ENCODE results near the gene MYLIP. TPM values are rescaled to one million over a fixed set of nuclear protein-coding genes. Genes with fewer than 3 reads are reported as not detected.

MYLIP gene
- total RNA-seq, 1 donor from 2014 or later, result 81.2 TPM

DNA sequence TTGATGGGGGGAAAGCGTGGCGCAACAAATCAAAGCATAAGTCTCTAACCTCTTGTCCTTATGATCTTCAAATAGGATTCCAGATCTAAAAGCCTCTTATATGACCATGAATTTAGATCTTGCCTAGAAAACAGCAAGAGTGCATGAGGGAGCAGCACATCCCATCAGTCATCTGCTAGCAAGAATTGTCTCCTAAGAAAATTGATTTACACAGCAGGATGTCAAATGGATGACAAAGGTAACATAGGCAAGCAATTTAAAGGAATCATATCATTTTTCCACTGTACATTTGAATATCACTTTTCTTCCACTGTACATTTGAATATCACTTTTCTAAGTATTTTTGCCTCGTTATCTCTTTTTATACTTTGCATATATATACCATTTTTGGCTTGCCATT is 7.5 kb upstream of the MYLIP start:
- H3K4me3 Mint-ChIP-seq (ENCODE audit: low read depth), result no peak overlapping the region
- DNase-seq (ENCODE audit: low spot score), result no peak
- no peak overlapping the region for H3K27ac Mint-ChIP-seq
- peaks cover 12% of the 10 kb centered on the region for H3K4me1 Mint-ChIP-seq (ENCODE audit: low read depth)
- H3K27me3 Mint-ChIP-seq (ENCODE audit: low read depth), result peaks cover 17% of the 10 kb centered on the region
- intact Hi-C loops (cut with micrococcal nuclease), result no loop called here
- H3K36me3 Mint-ChIP-seq (ENCODE audit: low read depth), result no peaks in the 10 kb centered on the region
- H3K9me3 Mint-ChIP-seq, result no peaks in the 10 kb centered on the region

- Mint-ChIP-seq H3K36me3 (ENCODE audit: low read depth) (no peaks in the 10 kb centered on the region), H3K27me3 (ENCODE audit: low read depth) (peaks cover 22% of the 10 kb centered on the region), H3K4me1 (ENCODE audit: low read depth) (peaks cover 12% of the 10 kb centered on the region), H3K27ac (no peak overlapping the region), H3K4me3 (ENCODE audit: low read depth) (no peak overlapping the region), H3K9me3 (no peaks in the 10 kb centered on the region)
- DNase-seq (ENCODE audit: low spot score), result no peak
- intact Hi-C loops (cut with micrococcal nuclease), result no loop called here
Measured at GRCh38 chr6:16122197-16122596, 6.7 kb upstream of the MYLIP start.

- Mint-ChIP-seq H3K9me3 (no peaks in the 10 kb centered on the region), H3K27me3 (ENCODE audit: low read depth) (peaks cover 28% of the 10 kb centered on the region), H3K4me1 (ENCODE audit: low read depth) (peaks cover 15% of the 10 kb centered on the region), H3K27ac (no peak overlapping the region), H3K36me3 (ENCODE audit: low read depth) (no peaks in the 10 kb centered on the region), H3K4me3 (ENCODE audit: low read depth) (no peak overlapping the region)
- intact Hi-C loops (cut with micrococcal nuclease), result no loop called here
- DNase-seq (ENCODE audit: low spot score), result no peak
Measured at GRCh38 chr6:16124198-16125180, 4.4 kb upstream of the MYLIP start.

DNA sequence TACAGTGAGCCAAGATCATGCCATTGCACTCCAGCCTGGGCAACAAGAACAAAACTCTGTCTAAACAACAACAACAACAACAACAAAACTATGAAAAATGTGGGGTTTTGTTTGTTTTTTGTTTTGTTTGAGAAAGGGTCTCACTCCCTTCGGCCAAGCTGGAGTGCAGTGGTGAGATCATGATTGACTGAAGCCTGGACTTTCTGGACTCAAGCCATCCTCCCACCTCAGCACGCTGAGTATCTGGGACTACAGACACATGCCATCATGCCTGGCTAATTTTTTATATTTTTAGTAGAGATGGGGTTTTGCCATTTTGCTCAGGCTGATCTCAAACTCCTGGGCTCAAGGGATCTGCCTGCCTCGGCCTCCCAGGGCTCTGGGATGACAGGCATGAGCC is 2.8 kb upstream of the MYLIP start:
- H3K36me3 Mint-ChIP-seq (ENCODE audit: low read depth), result peaks cover 15% of the 10 kb centered on the region
- H3K4me3 Mint-ChIP-seq (ENCODE audit: low read depth), result no peak overlapping the region
- peaks cover 25% of the 10 kb centered on the region for H3K27me3 Mint-ChIP-seq (ENCODE audit: low read depth)
- H3K27ac Mint-ChIP-seq, result no peak overlapping the region
- peaks cover 15% of the 10 kb centered on the region for H3K4me1 Mint-ChIP-seq (ENCODE audit: low read depth)
- DNase-seq (ENCODE audit: low spot score), result no peak
- H3K9me3 Mint-ChIP-seq, result no peaks in the 10 kb centered on the region
- intact Hi-C loops (cut with micrococcal nuclease), result no loop called here

DNA sequence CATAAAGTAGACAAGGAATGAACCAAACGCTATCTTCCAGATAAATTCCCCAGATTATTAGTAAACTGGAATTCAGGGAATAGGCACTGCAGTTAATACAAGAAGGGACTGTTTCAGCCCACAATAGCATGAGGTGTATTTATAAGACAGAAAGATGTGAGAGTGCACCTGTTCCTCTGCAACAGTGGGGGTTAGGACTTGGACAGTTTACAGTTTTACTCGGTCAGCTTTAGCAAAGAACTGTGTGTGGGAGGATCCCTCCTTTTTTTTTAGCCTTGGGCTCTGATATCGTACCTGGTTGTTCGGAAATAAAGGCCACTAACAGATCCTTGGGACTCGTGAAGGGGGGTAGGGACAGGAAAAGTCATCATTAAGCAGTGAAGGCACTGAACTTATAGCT is 2.0 kb upstream of the MYLIP start:
- H3K4me3 Mint-ChIP-seq (ENCODE audit: low read depth), result no peak overlapping the region
- intact Hi-C loops (cut with micrococcal nuclease), result no loop called here
- peaks cover 24% of the 10 kb centered on the region for H3K27me3 Mint-ChIP-seq (ENCODE audit: low read depth)
- no peaks in the 10 kb centered on the region for H3K9me3 Mint-ChIP-seq
- H3K27ac Mint-ChIP-seq, result no peak overlapping the region
- DNase-seq (ENCODE audit: low spot score), result no peak
- peaks cover 20% of the 10 kb centered on the region for H3K4me1 Mint-ChIP-seq (ENCODE audit: low read depth)
- peaks cover 23% of the 10 kb centered on the region for H3K36me3 Mint-ChIP-seq (ENCODE audit: low read depth)

DNA sequence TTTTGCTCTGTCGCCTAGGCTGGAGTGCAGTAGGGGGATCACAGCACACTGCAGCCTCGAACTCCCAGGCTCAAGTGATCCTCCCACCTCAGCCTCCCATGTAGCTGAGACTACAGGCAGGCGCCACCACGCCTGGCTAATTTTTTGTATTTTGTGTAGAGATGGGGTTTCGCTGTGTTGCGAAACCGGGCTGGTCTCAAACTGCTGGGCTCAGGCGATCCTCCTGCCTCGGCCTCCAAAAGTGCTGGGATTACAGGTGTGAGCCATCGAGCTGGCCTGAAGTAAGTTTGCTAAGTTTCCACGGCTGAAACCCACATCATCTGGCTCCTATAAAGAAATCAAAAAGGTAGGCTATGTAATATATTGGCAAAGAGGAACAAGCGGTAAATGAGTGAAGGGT is 1.4 kb upstream of the MYLIP start:
- intact Hi-C loops (cut with micrococcal nuclease), result no loop called here

DNA sequence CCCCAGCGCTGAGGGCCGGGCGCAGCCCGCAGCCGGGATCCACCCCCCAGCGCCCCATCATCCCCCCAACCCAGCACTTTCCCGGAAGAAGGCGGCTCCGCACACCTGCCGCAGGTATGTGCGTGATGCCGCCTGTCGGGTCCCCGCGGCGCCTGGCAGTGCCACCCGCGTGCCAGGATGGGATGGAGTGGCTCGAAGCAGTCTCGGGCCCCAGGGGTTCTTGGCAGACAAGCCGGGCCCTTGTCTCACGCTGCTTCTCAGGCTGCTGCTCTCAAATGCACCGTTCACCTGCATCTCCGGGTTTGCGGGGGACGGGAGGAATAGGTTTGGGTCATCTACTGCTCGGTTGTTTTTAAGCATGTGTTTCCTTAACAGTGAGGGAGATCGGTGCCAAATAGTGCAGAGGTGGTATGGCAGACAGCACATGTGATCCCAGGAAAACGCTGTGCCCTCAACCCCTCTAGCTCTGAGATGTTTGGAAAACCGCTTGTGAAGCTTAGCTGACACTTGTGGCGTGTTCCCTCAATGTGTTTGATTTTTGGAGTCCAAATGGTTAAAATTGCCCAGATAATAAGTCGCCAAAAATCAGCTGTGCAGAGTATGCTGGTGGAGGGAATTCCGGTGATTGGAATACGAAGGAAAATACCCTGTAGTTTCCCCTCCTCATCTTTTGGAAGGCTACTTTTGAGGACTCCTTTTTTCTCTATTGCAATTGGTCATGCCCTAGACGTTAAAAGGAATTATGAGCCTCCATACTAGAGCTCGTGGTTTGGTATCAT is 926 bp downstream of the MYLIP start:
- Mint-ChIP-seq H3K36me3 (ENCODE audit: low read depth) (peaks cover 51% of the 10 kb centered on the region), H3K9me3 (no peaks in the 10 kb centered on the region), H3K4me3 (ENCODE audit: low read depth) (peak overlapping the region; percentile 90), H3K27ac (peak overlapping the region; percentile 81), H3K4me1 (ENCODE audit: low read depth) (peaks cover 28% of the 10 kb centered on the region), H3K27me3 (ENCODE audit: low read depth) (peaks cover 12% of the 10 kb centered on the region)
- intact Hi-C loops (cut with micrococcal nuclease), result loop anchor here (2.0 kb wide), 5 partner anchors 39 to 249 kb away; no protein-coding TSS in a partner anchor
- peak; percentile 36 for DNase-seq (ENCODE audit: low spot score)

More for the DNA sequence above, 1.4 kb upstream of the MYLIP start:
- no peak for DNase-seq (ENCODE audit: low spot score)
- no peaks in the 10 kb centered on the region for H3K9me3 Mint-ChIP-seq
- H3K27ac Mint-ChIP-seq, result no peak overlapping the region
- H3K4me3 Mint-ChIP-seq (ENCODE audit: low read depth), result peak overlapping the region; percentile 64
- peaks cover 20% of the 10 kb centered on the region for H3K27me3 Mint-ChIP-seq (ENCODE audit: low read depth)
- H3K4me1 Mint-ChIP-seq (ENCODE audit: low read depth), result peaks cover 14% of the 10 kb centered on the region
- H3K36me3 Mint-ChIP-seq (ENCODE audit: low read depth), result peaks cover 29% of the 10 kb centered on the region

DNA sequence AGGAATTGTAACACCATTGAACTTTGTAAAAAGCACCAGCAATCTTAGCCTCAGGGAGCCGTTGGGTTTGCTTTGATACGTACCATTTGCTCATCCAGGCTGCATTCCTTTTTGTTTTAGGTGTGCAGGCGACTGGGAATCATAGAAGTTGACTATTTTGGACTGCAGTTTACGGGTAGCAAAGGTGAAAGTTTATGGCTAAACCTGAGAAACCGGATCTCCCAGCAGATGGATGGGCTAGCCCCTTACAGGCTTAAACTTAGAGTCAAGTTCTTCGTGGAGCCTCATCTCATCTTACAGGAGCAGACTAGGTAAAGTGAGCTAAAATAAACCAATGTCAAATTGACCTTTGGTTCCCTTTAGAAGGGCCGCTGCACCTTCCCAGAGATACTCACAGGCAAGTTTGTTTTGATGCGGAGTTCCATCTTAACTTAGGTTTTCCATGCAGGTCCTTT is 1.6 kb downstream of the MYLIP start:
- peaks cover 10% of the 10 kb centered on the region for H3K27me3 Mint-ChIP-seq (ENCODE audit: low read depth)
- H3K27ac Mint-ChIP-seq, result peak overlapping the region; percentile 81
- no peaks in the 10 kb centered on the region for H3K9me3 Mint-ChIP-seq
- intact Hi-C loops (cut with micrococcal nuclease), result loop anchor here (2.0 kb wide), 3 partner anchors 38 to 230 kb away; no protein-coding TSS in a partner anchor
- peaks cover 35% of the 10 kb centered on the region for H3K4me1 Mint-ChIP-seq (ENCODE audit: low read depth)
- peaks cover 58% of the 10 kb centered on the region for H3K36me3 Mint-ChIP-seq (ENCODE audit: low read depth)
- DNase-seq (ENCODE audit: low spot score), result no peak
- H3K4me3 Mint-ChIP-seq (ENCODE audit: low read depth), result peak overlapping the region; percentile 90

GRCh38 chr6:16130932-16131387 is 2.1 kb downstream of the MYLIP start:
- Mint-ChIP-seq H3K4me3 (ENCODE audit: low read depth) (peak overlapping the region; percentile 90), H3K4me1 (ENCODE audit: low read depth) (peaks cover 37% of the 10 kb centered on the region), H3K27ac (peak overlapping the region; percentile 81), H3K27me3 (ENCODE audit: low read depth) (peaks cover 10% of the 10 kb centered on the region), H3K9me3 (no peaks in the 10 kb centered on the region), H3K36me3 (ENCODE audit: low read depth) (peaks cover 61% of the 10 kb centered on the region)
- intact Hi-C loops (cut with micrococcal nuclease), result loop anchor here (1.0 to 2.0 kb wide), 4 partner anchors 38 to 440 kb away; no protein-coding TSS in a partner anchor
- peak; percentile 45 for DNase-seq (ENCODE audit: low spot score)

- no peak for DNase-seq (ENCODE audit: low spot score)
- Mint-ChIP-seq H3K27ac (peak overlapping the region; percentile 58), H3K9me3 (no peaks in the 10 kb centered on the region), H3K36me3 (ENCODE audit: low read depth) (peaks cover 78% of the 10 kb centered on the region), H3K4me1 (ENCODE audit: low read depth) (peaks cover 55% of the 10 kb centered on the region), H3K4me3 (ENCODE audit: low read depth) (peak overlapping the region; percentile 90), H3K27me3 (ENCODE audit: low read depth) (peaks cover 1% of the 10 kb centered on the region)
- intact Hi-C loops (cut with micrococcal nuclease), result no loop called here
Measured at GRCh38 chr6:16132909-16133308, 4.0 kb downstream of the MYLIP start.

GRCh38 chr6:16134430-16134829 is 5.5 kb downstream of the MYLIP start:
- H3K4me3 Mint-ChIP-seq (ENCODE audit: low read depth), result peak overlapping the region; percentile 38
- peaks cover 93% of the 10 kb centered on the region for H3K36me3 Mint-ChIP-seq (ENCODE audit: low read depth)
- DNase-seq (ENCODE audit: low spot score), result no peak
- intact Hi-C loops (cut with micrococcal nuclease), result no loop called here
- peaks cover 62% of the 10 kb centered on the region for H3K4me1 Mint-ChIP-seq (ENCODE audit: low read depth)
- no peak overlapping the region for H3K27ac Mint-ChIP-seq
- H3K27me3 Mint-ChIP-seq (ENCODE audit: low read depth), result no peaks in the 10 kb centered on the region
- H3K9me3 Mint-ChIP-seq, result no peaks in the 10 kb centered on the region

DNA sequence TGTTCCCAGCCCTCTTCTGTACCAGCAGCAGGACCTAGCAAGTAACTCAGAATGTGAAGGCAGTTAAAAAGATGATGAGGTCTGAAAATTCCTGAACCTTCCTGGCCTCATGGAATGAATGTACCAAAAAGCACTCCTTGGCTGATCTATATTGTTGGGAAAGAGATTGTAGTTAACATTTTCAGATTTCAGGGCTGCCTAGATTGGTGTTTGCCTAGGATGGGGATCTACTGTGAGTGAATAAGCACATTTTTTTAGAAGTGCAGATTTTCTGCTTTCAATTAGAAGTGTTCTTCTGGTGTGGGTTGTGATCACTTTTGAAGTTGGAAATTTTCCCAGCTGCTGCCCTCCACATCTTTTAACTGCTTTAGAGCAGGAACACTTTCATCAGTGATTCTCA is 6.2 kb downstream of the MYLIP start:
- Mint-ChIP-seq H3K36me3 (ENCODE audit: low read depth) (peaks cover 94% of the 10 kb centered on the region), H3K9me3 (no peaks in the 10 kb centered on the region)

More for the DNA sequence above, 6.2 kb downstream of the MYLIP start:
- H3K4me1 Mint-ChIP-seq (ENCODE audit: low read depth), result peaks cover 64% of the 10 kb centered on the region
- H3K4me3 Mint-ChIP-seq (ENCODE audit: low read depth), result peak overlapping the region; percentile 27
- peak overlapping the region; percentile 62 for H3K27ac Mint-ChIP-seq
- DNase-seq (ENCODE audit: low spot score), result no peak
- H3K27me3 Mint-ChIP-seq (ENCODE audit: low read depth), result no peaks in the 10 kb centered on the region
- intact Hi-C loops (cut with micrococcal nuclease), result no loop called here
